ENCODE measurements around the gene PILRA. TPM values are rescaled to one million over a fixed set of nuclear protein-coding genes. Genes with fewer than 3 reads are reported as not detected.
"Not testable (repeated sequence)": the region's sequence is repeated elsewhere in the genome, so short reads cannot be mapped to it uniquely, and the experiment has no call there.

PILRA gene
- total RNA-seq, 1 experiment from 2014 or later: 1.8 TPM

DNA sequence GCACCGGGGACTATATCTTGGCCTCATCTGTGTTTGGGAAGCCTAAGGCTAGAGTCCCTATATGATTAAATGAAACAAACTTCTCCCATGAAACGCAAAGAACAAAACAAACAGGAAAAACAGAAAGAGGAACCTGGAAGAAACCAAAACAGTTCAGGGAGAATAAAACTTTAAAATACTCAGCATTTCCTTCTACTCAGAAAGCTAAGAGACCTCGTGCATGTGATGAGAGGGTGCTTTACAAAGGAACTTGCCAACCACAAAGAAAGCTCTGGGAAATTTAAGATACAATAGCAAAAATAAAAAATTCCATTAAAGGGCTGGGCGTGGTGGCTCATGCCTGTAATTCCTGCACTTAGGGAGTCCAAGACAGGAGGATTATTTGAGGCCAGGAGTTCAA lies 6.9 kb downstream of the PILRA start:
- CTCF ChIA-PET: interaction anchor here (0.6 to 1.0 kb wide), 2 partner anchors 27 to 764 kb away, joined by 3 to 4 read pairs; no protein-coding TSS in a partner anchor
- H3K36me3 Mint-ChIP-seq: no peaks in the 10 kb centered on the region
- POLR2A ChIA-PET: interaction anchor here (0.7 kb wide), 1 partner anchor 1410 kb away, joined by 7 read pairs; no protein-coding TSS in a partner anchor
- DNase-seq (ENCODE audit: low spot score): no peak
- peaks cover 7% of the 10 kb centered on the region for H3K4me1 Mint-ChIP-seq
- no peak overlapping the region for H3K27ac Mint-ChIP-seq
- H3K4me3 Mint-ChIP-seq: no peak overlapping the region
- ATAC-seq: no peak
- TF ChIP-seq, protein P1, sequence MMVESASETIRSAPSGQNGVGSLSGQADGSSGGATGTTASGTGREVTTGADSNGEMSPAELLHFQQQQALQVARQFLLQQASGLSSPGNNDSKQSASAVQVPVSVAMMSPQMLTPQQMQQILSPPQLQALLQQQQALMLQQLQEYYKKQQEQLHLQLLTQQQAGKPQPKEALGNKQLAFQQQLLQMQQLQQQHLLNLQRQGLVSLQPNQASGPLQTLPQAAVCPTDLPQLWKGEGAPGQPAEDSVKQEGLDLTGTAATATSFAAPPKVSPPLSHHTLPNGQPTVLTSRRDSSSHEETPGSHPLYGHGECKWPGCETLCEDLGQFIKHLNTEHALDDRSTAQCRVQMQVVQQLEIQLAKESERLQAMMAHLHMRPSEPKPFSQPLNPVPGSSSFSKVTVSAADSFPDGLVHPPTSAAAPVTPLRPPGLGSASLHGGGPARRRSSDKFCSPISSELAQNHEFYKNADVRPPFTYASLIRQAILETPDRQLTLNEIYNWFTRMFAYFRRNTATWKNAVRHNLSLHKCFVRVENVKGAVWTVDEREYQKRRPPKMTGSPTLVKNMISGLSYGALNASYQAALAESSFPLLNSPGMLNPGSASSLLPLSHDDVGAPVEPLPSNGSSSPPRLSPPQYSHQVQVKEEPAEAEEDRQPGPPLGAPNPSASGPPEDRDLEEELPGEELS (CRISPR knock-in tag; IDR thresholded peaks at IDR 0.05): no peak
- no peak for TF ChIP-seq RELA (CRISPR knock-in tag; IDR thresholded peaks at IDR 0.05; ENCODE audit: borderline replicate concordance)
- no peak for TF ChIP-seq NFYB (CRISPR knock-in tag; conservative IDR thresholded peaks at IDR 0.05; ENCODE audit: low read depth)
- no peak for TF ChIP-seq ZNF423 (CRISPR knock-in tag; IDR thresholded peaks at IDR 0.05)
- no peak for TF ChIP-seq ETV6 (CRISPR knock-in tag; IDR thresholded peaks at IDR 0.05)
- TF ChIP-seq, protein P2, sequence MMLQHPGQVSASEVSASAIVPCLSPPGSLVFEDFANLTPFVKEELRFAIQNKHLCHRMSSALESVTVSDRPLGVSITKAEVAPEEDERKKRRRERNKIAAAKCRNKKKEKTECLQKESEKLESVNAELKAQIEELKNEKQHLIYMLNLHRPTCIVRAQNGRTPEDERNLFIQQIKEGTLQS (CRISPR knock-in tag; conservative IDR thresholded peaks at IDR 0.05): no peak
- TF ChIP-seq ZBTB21 (CRISPR knock-in tag; IDR thresholded peaks at IDR 0.05; ENCODE audit: borderline replicate concordance): no peak
- no peak for TF ChIP-seq TP53 (CRISPR knock-in tag; IDR thresholded peaks at IDR 0.05)
- TF ChIP-seq TEAD1 (CRISPR knock-in tag; IDR thresholded peaks at IDR 0.05): no peak
- no peak for TF ChIP-seq SP1 (CRISPR knock-in tag; conservative IDR thresholded peaks at IDR 0.05)
- no peak for TF ChIP-seq GTF2I (CRISPR knock-in tag; conservative IDR thresholded peaks at IDR 0.05)
- no peak for TF ChIP-seq ZNF317 (CRISPR knock-in tag; IDR thresholded peaks at IDR 0.05; ENCODE audit: borderline replicate concordance, low read depth)
- peaks cover 8% of the 10 kb centered on the region; the same call in 1 of the 2 replicates for H3K9me3 Mint-ChIP-seq
- peaks cover 9% of the 10 kb centered on the region for H3K27me3 Mint-ChIP-seq (ENCODE audit: low read depth)

DNA sequence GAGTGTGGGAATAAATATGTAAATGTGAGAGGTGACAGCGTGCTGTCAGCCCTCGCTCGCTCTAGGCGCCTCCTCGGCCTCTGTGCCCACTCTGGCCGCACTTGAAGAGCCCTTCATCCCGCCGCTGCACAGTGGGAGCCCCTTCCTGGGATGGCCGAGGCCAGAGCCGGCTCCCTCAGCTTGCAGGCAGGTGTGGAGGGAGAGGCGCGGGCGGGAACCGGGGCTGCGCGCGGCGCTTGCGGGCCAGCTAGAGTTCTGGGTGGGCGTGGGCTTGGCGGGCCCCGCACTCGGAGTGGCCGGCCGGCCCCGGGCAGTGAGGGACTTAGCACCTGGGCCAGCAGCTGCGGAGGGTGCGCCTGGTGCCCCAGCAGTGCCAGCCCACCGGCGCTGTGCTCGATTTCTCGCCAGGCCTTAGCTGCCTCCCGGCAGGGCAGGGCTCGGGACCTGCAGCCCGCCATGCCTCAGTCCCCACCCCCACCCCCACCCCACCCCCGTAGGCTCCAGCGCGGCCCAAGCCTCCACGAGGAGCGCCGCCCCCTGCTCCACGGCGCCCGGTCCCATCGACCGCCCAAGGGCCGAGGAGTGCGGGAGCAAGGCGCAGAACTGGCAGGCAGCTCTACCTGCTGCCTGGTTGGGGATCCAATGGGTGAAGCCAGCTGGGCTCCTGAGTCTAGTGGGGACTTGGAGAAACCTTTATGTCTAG lies 8.4 kb downstream of the PILRA start:
- H3K4me1 Mint-ChIP-seq; DNase-seq (ENCODE audit: low spot score); H3K36me3 Mint-ChIP-seq; H3K9me3 Mint-ChIP-seq; POLR2A ChIA-PET; H3K27ac Mint-ChIP-seq: not testable (repeated sequence)
- CTCF ChIA-PET: interaction anchor here (0.7 to 3.0 kb wide), 6 partner anchors 14 to 344 kb away, joined by 3 to 20 read pairs (median 5); no protein-coding TSS in a partner anchor
- H3K4me3 Mint-ChIP-seq: peak overlapping the region; percentile 16; the same call in 1 of the 2 replicates
- peak; percentile 30; the same call in 1 of the 2 replicates for ATAC-seq
- H3K27me3 Mint-ChIP-seq (ENCODE audit: low read depth): peaks cover 11% of the 10 kb centered on the region

DNA sequence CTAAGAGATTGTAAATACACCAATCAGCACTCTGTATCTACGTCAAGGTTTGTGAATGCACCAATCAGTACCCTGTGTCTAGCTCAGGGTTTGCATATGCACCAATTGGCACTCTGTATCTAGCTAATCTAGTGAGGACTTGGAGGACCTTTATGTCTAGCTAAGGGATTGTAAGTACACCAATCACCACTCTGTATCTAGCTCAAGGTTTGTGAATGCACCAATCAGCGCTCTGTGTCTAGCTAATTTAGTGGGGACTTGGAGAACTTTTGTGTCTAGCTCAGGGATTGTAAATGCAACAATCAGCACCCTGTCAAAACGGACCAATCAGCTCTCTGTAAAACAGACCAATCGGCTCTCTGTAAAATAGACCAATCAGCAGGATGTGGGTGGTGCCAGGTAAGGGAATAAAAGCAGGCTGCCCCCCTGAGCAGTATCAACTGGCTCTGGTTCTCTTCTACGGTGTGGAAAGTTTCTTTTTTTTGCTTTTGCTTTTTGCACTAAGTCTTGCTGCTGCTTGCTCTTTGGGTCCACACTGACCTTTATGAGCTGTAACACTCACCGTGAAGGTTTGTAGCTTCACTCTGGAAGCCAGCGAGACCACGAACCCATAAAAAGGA lies 9.1 kb downstream of the PILRA start:
- CTCF ChIA-PET: interaction anchor here (1.0 to 3.0 kb wide), 5 partner anchors 13 to 343 kb away, joined by 3 to 20 read pairs (median 5); no protein-coding TSS in a partner anchor
- H3K4me3 Mint-ChIP-seq: peak overlapping the region; percentile 16; the same call in 1 of the 2 replicates
- POLR2A ChIA-PET: not testable (repeated sequence)

DNA sequence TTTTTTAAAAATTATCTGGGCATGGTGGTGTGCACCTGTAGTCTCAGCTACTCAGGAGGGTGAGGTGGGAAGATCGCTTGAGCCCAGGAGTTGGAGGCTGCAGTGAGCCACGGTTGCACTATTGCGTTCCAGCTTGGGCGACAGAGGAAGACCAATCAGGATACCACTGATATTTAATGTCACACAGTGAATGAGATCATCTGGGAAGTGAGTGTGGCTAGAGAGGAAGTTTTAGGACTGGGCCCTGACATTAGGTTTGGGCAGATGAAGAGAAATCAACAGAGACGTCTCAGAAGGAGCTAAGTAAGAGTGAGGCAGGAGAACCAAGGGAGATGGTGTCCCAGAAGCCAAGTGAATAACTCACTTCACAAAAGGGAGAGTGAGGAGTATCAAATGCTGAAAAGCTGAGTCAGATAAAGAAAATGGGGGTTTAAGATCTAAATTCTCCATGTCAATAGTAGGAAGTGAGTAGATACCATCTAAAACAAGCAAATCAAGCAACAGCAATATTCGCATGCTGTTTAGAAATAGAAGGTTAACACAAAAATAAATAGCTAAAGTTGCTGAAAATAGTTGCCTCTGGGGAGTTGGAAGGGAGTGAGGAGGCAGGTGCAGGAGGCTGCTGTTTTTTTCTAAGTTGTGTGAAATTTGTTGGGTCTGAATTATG lies 11.5 kb downstream of the PILRA start:
- Mint-ChIP-seq H3K9me3 (peaks cover 8% of the 10 kb centered on the region; the same call in 1 of the 2 replicates), H3K27ac (no peak overlapping the region), H3K4me3 (no peak overlapping the region), H3K4me1 (no peaks in the 10 kb centered on the region), H3K36me3 (no peaks in the 10 kb centered on the region), H3K27me3 (ENCODE audit: low read depth) (peaks cover 11% of the 10 kb centered on the region)
- POLR2A ChIA-PET: interaction anchor here (1.3 kb wide), 1 partner anchor 43 kb away, joined by 3 read pairs; no protein-coding TSS in a partner anchor
- no peak for DNase-seq (ENCODE audit: low spot score)
- ATAC-seq: no peak
- CTCF ChIA-PET: interaction anchor here (0.8 to 3.6 kb wide), 2 partner anchors 13 to 23 kb away, joined by 3 to 10 read pairs; no protein-coding TSS in a partner anchor
- TF ChIP-seq, protein P3, sequence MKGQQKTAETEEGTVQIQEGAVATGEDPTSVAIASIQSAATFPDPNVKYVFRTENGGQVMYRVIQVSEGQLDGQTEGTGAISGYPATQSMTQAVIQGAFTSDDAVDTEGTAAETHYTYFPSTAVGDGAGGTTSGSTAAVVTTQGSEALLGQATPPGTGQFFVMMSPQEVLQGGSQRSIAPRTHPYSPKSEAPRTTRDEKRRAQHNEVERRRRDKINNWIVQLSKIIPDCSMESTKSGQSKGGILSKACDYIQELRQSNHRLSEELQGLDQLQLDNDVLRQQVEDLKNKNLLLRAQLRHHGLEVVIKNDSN (CRISPR knock-in tag; IDR thresholded peaks at IDR 0.05): no peak
- TF ChIP-seq, protein P4, sequence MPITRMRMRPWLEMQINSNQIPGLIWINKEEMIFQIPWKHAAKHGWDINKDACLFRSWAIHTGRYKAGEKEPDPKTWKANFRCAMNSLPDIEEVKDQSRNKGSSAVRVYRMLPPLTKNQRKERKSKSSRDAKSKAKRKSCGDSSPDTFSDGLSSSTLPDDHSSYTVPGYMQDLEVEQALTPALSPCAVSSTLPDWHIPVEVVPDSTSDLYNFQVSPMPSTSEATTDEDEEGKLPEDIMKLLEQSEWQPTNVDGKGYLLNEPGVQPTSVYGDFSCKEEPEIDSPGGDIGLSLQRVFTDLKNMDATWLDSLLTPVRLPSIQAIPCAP (CRISPR knock-in tag; IDR thresholded peaks at IDR 0.05): no peak
- TF ChIP-seq FOXP1 (CRISPR knock-in tag; IDR thresholded peaks at IDR 0.05; ENCODE audit: borderline replicate concordance) (no peak), NFE2L1 (CRISPR knock-in tag; IDR thresholded peaks at IDR 0.05) (no peak), ATF1 (CRISPR knock-in tag; IDR thresholded peaks at IDR 0.05) (no peak), CBFB (CRISPR knock-in tag; IDR thresholded peaks at IDR 0.05; ENCODE audit: low read depth) (no peak), FOXK1 (CRISPR knock-in tag; IDR thresholded peaks at IDR 0.05) (no peak), SOX15 (CRISPR knock-in tag; IDR thresholded peaks at IDR 0.05) (no peak)
- TF ChIP-seq, protein P5, sequence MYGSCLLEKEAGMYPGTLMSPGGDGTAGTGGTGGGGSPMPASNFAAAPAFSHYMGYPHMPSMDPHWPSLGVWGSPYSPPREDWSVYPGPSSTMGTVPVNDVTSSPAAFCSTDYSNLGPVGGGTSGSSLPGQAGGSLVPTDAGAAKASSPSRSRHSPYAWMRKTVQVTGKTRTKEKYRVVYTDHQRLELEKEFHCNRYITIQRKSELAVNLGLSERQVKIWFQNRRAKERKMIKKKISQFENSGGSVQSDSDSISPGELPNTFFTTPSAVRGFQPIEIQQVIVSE (CRISPR knock-in tag; IDR thresholded peaks at IDR 0.05; ENCODE audit: borderline replicate concordance): no peak
- TF ChIP-seq, protein P6, sequence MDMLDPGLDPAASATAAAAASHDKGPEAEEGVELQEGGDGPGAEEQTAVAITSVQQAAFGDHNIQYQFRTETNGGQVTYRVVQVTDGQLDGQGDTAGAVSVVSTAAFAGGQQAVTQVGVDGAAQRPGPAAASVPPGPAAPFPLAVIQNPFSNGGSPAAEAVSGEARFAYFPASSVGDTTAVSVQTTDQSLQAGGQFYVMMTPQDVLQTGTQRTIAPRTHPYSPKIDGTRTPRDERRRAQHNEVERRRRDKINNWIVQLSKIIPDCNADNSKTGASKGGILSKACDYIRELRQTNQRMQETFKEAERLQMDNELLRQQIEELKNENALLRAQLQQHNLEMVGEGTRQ (CRISPR knock-in tag; IDR thresholded peaks at IDR 0.05): no peak

More for the DNA sequence above, 9.1 kb downstream of the PILRA start:
- not testable (repeated sequence) for H3K27ac Mint-ChIP-seq; DNase-seq (ENCODE audit: low spot score); H3K9me3 Mint-ChIP-seq; ATAC-seq; H3K36me3 Mint-ChIP-seq; H3K4me1 Mint-ChIP-seq
- TF ChIP-seq NFYB (CRISPR knock-in tag; conservative IDR thresholded peaks at IDR 0.05; ENCODE audit: low read depth): peak; percentile 77
- H3K27me3 Mint-ChIP-seq (ENCODE audit: low read depth): peaks cover 11% of the 10 kb centered on the region

Measured in WTC11 (cell line).